ENCODE results near the gene IL11RA.
A peak's percentile ranks its signal among the peaks of the same experiment; 100 is the strongest.

Gene IL11RA

GRCh38 chr9:34651876-34652601 lies at the start of gene IL11RA:
Gene IL11RA, plus strand, starts transcription at chr9:34652185. Its CDS starts 3,033 bp downstream, at chr9:34655218.
- Histone ChIP-seq H3K27me3 (replicated peaks; ENCODE audit: control insufficient read depth, insufficient read depth, low read length) (no peaks in the 10 kb centered on the region), H3K36me3 (ENCODE audit: control insufficient read depth, insufficient read depth, low read length) (peaks cover 19% of the 10 kb centered on the region), H3K4me3 (replicated peaks; ENCODE audit: low read depth, low read length) (peak within 1 kb of the TSS; percentile 29; the same call in 1 of the 2 replicates)
- no peak for DNase-seq (ENCODE audit: extremely low read depth, insufficient read length)
- TF ChIP-seq CTCF (IDR thresholded peaks at IDR 0.05; ENCODE audit: insufficient read depth, low read length, poor library complexity, severe bottlenecking), result no peak

GRCh38 chr9:34603610-34604231 lies 48.3 kb upstream of the IL11RA start:
- no peak for DNase-seq (ENCODE audit: extremely low read depth, insufficient read length)
- no peaks in the 10 kb centered on the region for H3K36me3 ChIP-seq (ENCODE audit: control insufficient read depth, insufficient read depth, low read length)
- no peak overlapping the region for H3K4me3 ChIP-seq (replicated peaks; ENCODE audit: low read depth, low read length)
- TF ChIP-seq CTCF (IDR thresholded peaks at IDR 0.05; ENCODE audit: insufficient read depth, low read length, poor library complexity, severe bottlenecking), result peak; percentile 83
- H3K27me3 ChIP-seq (replicated peaks; ENCODE audit: control insufficient read depth, insufficient read depth, low read length), result peaks cover 1% of the 10 kb centered on the region

DNA sequence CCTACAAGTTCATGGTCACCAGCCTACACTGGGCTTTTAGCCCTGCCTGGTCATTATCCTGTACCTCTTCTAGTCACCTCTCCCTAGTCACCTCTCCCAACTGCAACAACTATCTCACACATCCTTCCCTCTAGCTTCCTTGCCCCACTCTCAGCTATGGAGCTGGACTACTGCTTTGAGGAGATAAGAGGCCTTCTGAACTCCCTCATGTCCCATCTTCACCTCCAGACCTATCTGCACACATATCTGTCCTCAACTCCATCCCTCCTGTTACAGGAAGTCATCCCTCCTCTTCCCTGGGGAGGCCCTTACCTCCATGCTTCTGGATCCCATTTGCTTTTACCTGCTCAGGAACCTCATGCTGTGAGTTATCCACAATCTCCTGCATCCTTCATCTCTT lies 45.8 kb upstream of the IL11RA start:
- Histone ChIP-seq H3K27me3 (replicated peaks; ENCODE audit: control insufficient read depth, insufficient read depth, low read length) (no peaks in the 10 kb centered on the region; the same call in none of the 2 replicates), H3K36me3 (ENCODE audit: control insufficient read depth, insufficient read depth, low read length) (peaks cover 2% of the 10 kb centered on the region; the same call in 1 of the 2 replicates), H3K4me3 (replicated peaks; ENCODE audit: low read depth, low read length) (no peak overlapping the region)
- no peak for DNase-seq (ENCODE audit: extremely low read depth, insufficient read length)
- no peak for TF ChIP-seq CTCF (IDR thresholded peaks at IDR 0.05; ENCODE audit: insufficient read depth, low read length, poor library complexity, severe bottlenecking)

DNA sequence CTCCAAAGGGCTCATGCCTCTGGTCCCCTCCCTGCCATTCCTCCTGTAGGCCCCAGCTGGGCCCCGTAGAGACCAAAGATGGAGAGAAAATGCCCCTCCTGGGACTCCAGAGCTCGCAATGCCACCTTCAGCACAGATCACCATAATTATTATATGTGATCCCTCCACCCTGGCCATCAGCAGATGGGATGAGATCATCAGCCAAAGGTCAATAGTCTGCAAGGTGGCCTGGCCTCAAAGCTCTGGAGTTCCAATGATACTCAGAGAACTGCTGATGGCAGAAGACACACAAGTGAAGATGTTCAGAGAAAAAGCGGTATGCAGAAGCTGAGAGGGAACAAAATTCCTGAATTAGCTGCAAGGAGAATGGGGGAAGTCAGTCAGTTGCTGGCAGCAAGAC lies 45.1 kb upstream of the IL11RA start:
- Histone ChIP-seq H3K27me3 (replicated peaks; ENCODE audit: control insufficient read depth, insufficient read depth, low read length) (no peaks in the 10 kb centered on the region; the same call in none of the 2 replicates), H3K36me3 (ENCODE audit: control insufficient read depth, insufficient read depth, low read length) (peaks cover 2% of the 10 kb centered on the region; the same call in 1 of the 2 replicates), H3K4me3 (replicated peaks; ENCODE audit: low read depth, low read length) (no peak overlapping the region)
- TF ChIP-seq CTCF (IDR thresholded peaks at IDR 0.05; ENCODE audit: insufficient read depth, low read length, poor library complexity, severe bottlenecking), result no peak
- no peak for DNase-seq (ENCODE audit: extremely low read depth, insufficient read length)

DNA sequence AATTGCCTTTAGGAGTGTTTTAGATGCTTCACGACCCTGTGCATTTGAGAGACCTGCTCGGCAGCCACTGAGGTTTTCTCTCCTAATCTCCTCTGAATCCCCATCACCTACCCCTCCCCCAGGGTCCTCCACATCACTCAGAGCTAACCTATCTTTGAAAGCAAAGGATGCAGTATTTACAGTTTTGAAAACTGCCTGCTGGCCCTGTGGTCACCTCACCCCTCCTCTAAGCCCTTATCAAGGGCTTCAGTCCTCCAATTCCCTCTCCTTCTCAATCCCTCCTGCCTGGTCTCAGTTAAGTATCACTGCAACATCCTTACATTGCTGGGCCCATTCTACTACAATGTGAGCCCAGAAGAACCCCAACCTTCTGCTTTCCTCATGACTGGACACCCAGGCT lies 44.7 kb upstream of the IL11RA start:
- Histone ChIP-seq H3K36me3 (ENCODE audit: control insufficient read depth, insufficient read depth, low read length) (peaks cover 2% of the 10 kb centered on the region; the same call in 1 of the 2 replicates), H3K4me3 (replicated peaks; ENCODE audit: low read depth, low read length) (no peak overlapping the region), H3K27me3 (replicated peaks; ENCODE audit: control insufficient read depth, insufficient read depth, low read length) (no peaks in the 10 kb centered on the region; the same call in 1 of the 2 replicates)
- TF ChIP-seq CTCF (IDR thresholded peaks at IDR 0.05; ENCODE audit: insufficient read depth, low read length, poor library complexity, severe bottlenecking), result no peak
- DNase-seq (ENCODE audit: extremely low read depth, insufficient read length), result no peak

All from GM06990 (cell line).